NCI-H524 (cell line): ENCODE data around the gene CHD6.
A peak's percentile ranks its signal among the peaks of the same experiment; 100 is the strongest.

Experiments
- DNase-seq, 2 experiments: peaks; one replicate each; lab custom pipeline; 2025; lab: John Stamatoyannopoulos, UW

CHD6 gene

GRCh38 chr20:41395667-41396664 is 222.2 kb downstream of the CHD6 start:
- DNase-seq: peak; percentile 70 to 78

DNA sequence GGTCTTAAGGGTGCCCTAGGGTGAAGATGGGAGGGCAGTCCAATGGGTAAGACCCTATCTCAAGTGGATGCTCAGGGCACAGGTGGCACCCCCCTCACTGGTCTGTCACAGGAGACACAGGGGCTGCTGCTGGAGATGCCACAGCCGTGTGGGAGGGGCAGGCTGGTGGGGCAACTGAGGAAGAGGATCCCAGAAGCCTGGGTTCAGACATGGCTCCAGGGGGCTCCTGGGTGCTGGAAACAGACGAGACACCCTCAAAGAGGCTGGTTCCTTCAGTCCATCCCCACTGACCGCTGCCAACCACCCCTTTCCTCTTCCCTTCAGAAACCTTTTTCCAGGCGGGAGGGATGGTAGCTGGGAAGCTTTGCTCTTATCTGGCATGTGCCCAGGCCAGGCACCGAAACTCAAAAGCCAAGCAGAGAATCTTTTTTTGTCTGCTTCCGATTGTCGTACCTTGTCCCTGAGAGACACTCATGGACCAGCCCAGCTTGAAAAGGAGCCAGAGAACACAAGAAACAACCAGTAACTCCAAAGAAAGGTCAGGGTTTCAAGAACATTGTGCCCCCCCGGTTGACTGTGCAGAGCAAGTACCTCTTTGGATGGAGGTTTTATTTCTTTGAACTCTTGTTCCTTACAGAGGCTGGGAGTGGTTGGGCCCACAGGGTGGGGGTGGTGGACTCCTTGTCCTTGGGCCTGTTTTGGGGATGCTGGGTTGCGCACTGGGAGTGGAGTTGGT is 223.1 kb downstream of the CHD6 start:
- DNase-seq: no peak

DNA sequence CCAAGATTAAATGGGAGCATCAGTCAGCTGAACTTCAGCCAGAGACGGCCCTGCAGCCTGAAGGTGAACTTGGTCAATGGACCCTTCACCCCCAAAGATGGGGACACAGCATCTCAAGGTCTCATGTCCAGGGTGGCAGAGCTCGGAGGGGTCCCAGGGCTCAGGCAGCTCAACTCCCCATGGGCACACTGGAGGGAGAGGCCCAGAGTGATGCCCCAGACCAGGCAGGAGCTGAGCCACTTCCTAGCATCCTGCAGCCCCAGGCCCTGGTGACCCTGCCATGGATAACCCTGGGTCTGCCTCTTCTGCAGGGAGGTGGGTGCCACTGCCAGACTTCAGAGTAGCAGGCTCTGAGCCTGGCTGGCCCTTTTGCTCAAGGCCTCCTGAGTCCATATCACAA is 224.1 kb downstream of the CHD6 start:
- no peak for DNase-seq

DNA sequence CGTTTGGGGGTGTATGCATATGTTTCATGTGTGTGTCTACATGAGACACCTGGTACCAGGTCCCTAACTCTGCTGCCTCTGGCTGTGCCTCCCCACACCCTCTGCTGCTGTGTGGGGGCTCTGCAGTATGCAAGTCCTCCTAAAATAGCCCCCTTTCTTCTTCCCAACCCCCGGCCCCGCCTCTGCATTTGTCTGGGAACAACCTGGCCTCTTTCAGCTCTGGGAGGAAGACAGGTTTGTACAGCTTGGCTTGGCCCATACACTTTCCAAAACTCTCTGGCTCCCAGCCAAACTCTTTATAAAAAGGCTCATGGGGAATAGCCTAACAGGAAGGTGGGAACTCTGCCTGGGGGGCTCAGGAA is 224.5 kb downstream of the CHD6 start:
- no peak for DNase-seq

DNA sequence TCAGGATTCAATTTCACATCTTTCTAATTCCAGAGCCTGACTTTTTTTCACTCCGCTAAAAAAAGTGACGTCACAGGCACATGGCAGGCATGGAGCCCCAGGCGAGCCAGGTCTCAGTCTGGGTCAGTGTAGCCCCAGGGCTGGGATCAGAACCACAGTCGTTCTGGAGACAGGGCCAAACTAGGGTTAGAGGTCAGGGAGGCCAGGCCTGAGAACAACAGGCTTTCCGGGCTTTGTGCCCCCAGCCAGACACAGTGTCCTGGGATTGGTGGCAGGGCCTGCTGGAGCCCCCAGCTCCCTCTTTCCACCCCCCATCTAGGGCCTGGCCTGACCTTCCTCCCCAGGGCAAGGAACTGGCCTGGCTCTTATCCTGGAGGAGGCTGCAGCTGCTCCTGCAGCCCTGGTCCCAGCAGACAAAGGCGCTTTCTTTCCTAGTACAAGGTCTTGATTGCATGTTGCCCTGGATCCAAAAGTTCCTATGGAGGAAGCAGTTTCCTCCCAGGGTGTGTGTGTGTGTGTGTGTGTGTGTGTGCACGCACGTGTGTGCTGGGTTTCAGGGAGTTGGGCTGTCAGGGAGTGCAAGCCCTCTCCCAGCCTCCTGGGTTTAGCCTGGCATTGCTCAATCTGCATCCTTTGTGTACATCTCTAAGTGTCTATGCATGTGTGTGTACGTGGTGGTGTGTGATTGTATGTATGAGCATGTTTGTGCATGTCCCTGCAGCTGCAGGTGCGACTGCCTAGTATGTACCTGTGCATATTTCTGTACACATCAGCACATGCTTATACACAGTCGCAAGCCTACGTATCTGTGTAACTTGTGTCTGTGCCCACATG is 225.1 kb downstream of the CHD6 start:
- DNase-seq: no peak

DNA sequence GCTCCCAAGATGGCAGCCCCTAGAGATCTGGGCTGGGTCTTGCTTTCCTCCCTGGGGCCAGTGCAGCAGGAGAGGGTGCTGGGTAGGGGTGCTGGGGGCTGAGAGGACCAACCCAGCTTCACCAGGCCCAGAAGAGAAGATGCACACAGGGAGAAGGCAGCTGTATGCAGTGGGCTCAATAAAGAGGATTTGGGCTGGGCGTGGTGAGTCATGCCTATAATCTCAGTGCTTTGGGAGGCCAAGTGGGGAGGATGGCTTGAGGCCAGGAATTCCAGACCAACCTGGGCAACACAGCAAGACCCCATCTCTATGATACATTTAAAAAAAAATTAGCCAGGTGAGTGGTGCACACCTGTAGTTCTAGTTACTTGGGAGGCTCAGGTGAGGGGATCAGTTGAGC is 225.9 kb downstream of the CHD6 start:
- DNase-seq: no peak

GRCh38 chr20:41391587-41392001 is 226.6 kb downstream of the CHD6 start:
- no peak for DNase-seq

- no peak for DNase-seq
Observed at GRCh38 chr20:41390889-41391288, 227.3 kb downstream of the CHD6 start.

GRCh38 chr20:41387444-41387851 is 230.7 kb downstream of the CHD6 start:
- peak in 1 of 2 experiments; percentile 10 for DNase-seq

DNA sequence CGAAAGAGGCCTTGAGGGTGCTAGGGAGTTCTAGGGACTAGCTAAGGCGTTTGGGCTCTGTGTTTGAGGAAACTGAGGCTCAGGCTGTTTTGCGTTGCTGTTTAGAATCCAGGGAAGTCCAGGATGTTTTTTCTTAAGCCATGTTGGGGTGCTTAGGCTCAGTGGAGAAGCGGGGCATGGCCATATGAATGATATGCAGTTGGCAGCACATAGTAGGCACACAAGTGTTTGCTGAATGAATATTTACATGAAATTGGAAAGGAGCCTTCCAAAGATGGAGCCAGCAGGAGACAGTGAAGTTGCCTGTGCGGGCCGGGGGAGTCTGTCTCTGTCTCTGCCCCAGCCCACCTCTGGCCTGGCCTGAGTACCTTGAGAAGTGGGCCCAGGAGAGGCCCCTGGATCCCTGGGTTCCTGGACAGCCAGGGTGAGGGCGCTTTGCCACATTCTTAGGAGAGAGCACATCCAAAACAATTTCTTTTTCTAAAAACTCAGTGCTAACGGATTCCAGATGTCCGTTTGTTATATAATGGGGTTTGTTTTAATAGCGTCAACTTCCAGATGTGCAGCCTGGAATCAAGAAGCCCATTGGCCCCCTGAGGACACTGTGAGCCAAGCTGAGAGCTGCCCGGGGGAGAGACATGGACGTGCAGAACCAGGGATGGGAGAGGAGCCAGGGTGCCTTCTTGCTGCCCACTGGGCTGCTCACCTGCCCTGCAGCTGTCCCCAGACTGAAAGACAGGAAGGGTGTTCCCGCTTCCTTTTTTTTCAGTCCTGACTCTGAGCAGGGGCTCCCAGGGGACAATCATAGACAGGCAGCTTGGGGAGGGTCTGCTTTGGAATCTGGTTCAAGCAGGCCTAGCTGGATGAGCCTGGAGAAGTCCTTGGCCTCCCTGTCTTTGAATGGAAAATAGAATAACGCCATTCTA is 231.4 kb downstream of the CHD6 start:
- no peak for DNase-seq

GRCh38 chr20:41382791-41383305 is 235.3 kb downstream of the CHD6 start:
- no peak for DNase-seq

DNA sequence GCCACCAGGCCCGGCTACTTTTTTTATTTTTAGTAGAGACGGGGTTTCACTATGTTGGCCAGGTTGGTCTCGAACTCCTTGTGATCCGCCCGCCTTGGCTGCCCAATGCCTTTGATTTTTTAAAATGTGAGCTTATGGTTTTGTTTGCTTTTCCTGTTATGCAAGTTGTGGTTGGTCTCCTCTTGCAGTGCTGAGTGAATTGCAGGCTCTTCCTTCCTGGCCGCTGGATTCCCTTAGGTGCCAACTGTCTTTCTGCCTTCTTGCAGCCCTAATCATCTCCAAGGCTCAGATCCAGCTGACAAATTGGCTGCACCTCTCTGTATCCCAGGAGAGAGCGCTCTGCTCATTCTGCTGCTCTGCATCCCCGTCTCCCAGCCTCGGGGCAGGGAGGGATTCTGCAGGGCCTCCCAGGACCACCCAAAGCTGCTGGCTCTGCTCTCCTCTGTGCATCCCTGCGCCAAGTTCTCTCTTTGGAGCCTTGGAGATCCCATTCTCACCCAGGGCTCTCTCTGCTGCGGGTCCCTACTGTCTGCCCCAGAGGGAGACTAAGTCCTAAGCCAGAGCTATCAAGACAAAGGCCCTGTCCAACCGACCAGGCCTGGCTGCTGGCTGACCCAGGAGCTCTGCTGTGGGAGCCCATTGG is 237.5 kb downstream of the CHD6 start:
- no peak for DNase-seq

DNA sequence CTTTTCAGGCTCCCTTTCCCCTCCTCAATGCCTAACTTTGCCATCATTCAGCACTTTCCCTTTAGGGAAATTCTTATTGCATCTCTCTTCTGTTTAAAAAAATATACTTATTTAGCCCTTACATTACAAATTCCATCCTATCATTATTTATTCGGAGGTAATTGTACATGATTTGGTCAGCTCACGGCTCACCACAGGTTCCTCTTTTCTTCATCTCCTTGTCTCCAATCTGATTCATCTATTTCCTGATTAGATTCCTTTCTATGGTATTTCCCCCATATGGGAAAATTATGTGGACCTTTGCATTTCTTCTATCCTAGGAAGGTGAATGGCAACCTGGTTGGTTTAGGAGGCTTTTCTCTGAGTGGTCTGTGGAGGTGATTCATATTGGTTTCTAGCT is 238.6 kb downstream of the CHD6 start:
- DNase-seq: no peak

GRCh38 chr20:41377275-41377674 is 240.9 kb downstream of the CHD6 start:
- no peak for DNase-seq

GRCh38 chr20:41376349-41376748 is 241.8 kb downstream of the CHD6 start:
- no peak for DNase-seq

DNA sequence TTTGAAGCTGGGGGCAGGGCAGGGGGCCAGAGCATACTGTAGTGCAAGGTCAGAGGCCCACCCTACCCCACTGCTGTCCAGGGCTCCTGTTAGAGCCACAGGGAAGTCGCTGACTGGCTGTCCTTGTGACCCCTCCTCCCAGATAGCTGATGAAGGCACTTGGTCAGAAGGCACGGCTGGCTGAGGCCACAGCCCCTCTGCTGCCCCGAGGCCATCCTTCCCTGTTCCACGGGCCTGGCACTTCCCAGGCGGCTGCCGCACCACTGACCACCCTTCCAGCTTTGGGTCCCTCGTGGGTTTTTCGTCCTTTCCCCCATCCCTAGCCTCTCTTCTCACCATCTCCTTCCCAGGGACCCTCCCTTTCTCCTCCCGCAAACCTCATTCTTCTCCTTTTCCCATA is 242.3 kb downstream of the CHD6 start:
- no peak for DNase-seq

DNA sequence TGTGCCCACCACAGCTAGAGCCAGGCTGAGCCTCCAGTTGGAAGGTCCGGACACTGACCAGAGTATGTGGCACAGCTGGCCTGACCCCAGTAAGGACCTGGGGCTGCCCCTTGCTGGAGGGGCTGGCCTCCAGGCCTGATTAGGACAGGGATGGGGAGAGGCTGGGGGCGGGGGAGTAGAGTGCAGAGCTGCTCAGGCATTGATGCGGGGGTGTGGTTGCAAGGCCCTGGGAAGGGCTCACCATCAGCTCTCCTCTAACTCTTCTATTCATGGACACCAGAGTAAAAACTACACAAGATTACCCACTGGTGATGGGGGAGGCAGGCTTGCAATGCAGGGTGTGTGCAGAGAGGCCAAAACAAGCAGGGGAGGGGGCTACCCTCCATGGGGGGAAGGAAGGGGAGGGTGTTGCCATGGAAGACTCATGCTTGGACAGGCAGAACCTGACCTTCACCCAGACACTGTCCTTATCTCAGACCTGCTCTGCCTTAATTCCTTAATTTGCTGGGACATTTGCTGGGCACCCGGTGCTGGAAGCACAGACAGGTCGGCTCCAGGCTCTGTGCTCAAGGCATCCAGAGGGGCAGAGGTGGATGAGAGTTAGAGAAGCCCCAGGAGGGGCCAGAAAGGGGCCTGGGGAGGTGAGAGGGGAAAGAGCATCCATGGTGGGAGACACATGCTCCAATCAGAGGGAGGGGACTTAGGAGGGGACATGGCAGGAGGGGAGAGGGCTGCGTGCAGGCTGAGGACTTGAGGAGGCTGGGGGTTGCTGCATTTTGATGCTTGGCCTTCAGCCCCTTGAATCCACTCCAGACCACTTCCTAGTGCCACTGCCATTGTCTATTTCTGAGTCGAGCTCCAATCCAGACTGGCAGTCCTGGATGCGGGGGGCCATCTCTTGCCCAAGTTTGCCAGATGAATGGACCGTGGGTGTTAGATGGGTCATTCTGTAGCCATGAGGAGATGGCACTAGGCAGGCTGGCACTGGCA is 244.0 kb downstream of the CHD6 start:
- DNase-seq: no peak

- no peak for DNase-seq
Observed at GRCh38 chr20:41373251-41373783, 244.9 kb downstream of the CHD6 start.

DNA sequence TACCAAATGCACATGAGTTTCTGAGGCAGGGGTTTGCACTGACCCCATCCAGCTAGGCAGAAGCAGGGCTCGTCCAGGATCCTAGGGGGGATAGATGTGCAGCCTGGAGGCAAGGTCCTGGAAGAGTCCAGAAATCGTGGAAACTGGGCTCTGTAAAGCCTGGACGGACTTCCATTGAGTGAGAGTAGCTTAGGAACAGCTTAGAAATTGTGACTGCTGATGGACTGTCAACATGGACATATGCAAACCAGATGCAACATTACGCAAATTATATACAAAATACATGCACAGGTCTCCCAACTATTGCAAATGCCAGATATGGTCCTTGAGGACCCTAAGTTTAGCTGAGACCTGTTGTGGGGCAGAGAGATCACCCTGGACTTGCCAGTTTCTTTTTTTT is 246.8 kb downstream of the CHD6 start:
- no peak for DNase-seq
